PFSK-1 (cell line): ENCODE results near the gene KIF18A.

Source experiments
- POLR2AphosphoS5 ChIP-seq: IDR thresholded peaks from 2 replicates; pipeline ENCODE4 v1.6.1; 2012; ENCODE audit warnings: low read depth, mild to moderate bottlenecking, control low read depth, low read length, moderate library complexity
- REST ChIP-seq, 2 experiments: IDR thresholded peaks; 2 replicates each; pipeline versions ENCODE4 v1.6.1 to v1.8.0; 2011 to 2012; ENCODE audit warnings: low read depth in 2 of 2, low read length in 2 of 2, control low read depth in 1 of 2, inconsistent platforms in 1 of 2, mild to moderate bottlenecking in 1 of 2, moderate library complexity in 1 of 2; ENCODE audit not compliant: insufficient read depth in 1 of 2

DNA sequence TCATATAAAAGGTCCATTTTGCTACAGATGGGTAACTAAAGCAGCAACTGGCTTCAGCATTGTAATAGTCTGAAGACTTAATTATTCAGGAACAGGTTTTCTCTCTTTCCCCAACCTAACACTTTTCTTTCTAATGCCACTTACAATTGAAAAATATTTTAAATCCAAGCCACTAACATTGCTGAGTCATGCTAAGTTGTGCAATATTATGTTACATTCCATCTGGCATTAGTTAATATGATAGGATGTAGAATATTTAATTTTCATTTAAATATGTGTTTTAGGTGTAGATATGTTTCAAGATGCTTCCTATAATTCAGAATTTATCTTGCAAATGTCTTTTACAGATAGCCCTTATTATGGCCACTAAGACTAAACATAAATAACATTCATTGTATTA, 98.6 kb downstream of the KIF18A start:
- TF ChIP-seq POLR2AphosphoS5 (no peak), REST (IDR thresholded peaks at IDR 0.05; ENCODE audit: insufficient read depth in 1 of 2, low read depth in 2 of 2, low read length in 2 of 2) (no peak)
